HG03342 (cell line): ENCODE results near the gene PMM1.
"Not testable (repeated sequence)": the region's sequence is repeated elsewhere in the genome, so short reads cannot be mapped to it uniquely, and the experiment has no call there.

Experiments used
- ATAC-seq: cut with Tn5 transposase; IDR thresholded peaks from one replicate; pipeline ENCODE4 v1.9.1; 2021; ENCODE audit warnings: mild to moderate bottlenecking, moderate library complexity; ENCODE audit not compliant: unreplicated experiment

PMM1 gene

DNA sequence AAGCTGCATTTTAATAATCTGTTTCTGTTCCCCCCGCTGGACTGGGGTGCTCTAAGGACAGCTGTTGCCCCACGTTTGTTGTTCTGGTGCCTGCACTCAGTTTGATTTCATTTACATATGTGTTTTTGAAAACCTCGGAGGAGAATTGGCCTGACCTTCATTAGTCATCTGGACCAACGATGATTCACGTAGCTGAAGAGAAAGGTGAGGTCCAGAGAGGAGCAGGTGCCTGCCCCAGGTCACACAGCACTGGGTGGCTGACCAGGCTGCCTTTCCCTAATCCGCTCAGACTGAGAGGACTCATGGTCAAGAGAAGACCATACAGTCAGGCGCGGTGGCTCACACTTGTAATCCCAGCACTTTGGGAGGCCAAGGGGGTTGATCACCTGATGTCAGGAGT, 25.1 kb downstream of the PMM1 start:
- ATAC-seq = no peak

DNA sequence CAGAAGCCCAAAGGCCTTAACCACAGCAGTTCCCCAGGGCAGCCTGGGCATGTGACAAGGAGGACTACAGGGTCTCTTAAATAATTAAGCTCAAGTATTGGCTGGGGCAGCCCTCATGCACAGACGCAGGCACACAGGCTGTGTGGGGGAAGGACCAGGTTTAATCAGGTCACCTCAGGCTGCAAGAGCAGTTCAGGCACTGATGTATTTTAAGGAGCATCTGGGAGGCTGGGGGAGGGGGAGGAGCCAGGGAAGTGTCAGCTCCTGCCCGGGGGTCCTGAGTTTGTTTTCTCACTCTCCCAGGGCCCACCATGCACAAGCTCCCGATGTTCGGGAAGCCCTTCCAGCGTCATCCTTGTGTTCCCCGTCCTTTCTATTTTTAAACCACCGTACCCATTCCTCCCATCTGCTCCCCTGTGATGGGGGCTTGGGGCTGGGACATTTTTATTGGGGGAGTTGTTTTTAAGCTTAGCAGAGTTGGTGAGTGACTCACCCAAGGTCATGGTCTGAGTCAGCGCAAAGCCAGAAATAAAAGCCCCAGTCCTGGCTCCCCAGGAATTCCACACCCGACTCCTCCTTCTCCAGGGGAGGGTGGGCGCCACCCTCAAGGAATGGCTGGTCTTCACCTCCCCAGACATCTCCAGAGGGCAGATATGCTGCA, 26.5 kb downstream of the PMM1 start:
- no peak for ATAC-seq

DNA sequence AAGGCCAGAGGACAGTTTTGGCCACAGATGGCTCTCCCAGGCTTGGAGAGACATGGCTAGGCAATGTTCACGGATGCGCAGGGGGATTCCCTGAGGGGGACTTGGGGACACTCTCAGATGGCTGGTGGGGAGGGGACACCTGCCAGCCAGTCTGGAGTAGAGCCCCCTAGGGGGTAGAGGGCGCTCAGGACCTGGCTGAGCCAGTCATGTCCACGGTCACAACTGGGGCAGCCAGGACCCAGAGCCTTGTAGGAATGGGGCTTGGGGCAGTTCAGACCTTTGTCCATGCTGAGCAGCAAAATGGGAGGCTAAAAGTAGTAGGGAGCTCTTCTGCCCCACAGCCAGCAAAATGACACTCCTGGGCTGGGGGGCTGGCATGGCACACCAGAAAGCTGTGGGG, 27.2 kb downstream of the PMM1 start:
- no peak for ATAC-seq

DNA sequence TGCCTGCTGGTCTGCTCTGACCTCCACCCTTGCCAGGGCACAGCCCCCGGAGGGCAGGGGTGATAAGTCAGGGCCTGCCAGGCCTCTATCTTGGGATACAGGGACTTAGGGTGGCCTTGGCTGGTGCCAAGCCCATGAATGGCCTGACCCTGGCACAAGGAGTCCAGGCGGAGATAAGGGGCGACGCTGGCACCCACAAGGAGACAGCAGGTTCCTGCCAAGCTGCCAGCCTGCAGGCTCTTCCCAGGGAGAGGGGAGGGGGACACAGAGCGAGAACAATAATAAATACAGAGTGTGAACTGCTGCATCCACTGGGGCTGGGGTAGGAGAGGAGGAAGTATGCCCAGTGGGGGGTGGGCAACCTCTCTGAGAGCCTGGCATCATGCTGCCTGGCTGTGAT, 27.9 kb downstream of the PMM1 start:
- ATAC-seq = no peak

DNA sequence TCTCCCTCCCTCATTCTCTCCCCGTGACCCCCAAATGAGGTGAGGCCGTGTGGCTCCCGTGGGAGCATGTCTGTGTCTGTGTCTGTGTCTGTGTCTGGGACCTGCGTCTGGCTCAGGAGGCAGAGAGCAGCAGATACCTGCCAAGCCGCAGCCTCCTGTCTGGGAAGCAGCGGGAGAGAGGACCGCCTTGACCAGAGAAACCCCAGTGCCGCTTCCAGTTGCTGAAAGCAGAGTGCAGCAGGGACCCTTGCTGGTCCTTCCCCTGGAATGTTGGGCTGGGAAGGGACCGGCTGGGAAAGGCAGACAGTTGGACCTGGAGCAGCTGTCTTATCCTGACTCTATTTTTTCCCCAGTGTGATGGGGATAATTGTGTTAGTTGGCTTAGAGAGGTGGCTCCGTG, 28.3 kb downstream of the PMM1 start:
- ATAC-seq = no peak

DNA sequence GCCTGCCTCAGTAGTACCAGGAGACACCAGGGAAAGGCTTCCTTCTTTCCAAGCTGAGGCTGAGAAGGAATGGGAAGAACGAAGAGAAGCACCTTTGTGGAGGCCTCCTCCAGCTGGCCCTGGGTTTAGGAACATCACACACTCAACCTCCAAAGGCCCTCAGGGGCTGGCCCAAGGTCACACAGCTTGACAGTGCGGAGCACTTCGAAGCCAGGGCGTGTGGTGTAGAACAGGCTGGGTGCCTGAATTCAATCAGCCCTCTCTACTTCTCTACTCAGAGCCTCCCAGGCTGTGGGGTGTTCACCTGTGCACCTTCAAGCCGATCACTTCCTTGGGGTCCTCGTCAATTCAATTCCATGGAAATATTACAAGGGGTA, 29.6 kb downstream of the PMM1 start:
- ATAC-seq = no peak

DNA sequence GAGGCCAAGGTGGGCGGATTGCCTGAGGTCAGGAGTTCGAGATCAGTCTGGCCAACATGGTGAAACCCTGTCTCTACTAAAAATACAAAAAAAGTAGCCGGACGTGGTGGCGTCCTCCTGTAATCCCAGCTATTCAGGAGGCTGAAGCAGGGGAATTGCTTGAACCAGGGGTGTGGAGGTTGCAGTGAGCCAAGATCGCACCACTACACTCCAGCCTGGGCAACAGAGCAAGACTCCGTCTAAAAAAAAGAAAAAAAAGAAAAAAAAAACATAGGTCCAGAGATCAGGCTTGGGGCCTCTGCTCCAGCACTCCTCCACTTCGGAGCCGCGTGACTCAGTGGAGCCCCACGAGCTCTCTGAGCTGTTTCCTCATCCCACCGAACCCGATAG, 31.4 kb downstream of the PMM1 start:
- ATAC-seq = not testable (repeated sequence)

DNA sequence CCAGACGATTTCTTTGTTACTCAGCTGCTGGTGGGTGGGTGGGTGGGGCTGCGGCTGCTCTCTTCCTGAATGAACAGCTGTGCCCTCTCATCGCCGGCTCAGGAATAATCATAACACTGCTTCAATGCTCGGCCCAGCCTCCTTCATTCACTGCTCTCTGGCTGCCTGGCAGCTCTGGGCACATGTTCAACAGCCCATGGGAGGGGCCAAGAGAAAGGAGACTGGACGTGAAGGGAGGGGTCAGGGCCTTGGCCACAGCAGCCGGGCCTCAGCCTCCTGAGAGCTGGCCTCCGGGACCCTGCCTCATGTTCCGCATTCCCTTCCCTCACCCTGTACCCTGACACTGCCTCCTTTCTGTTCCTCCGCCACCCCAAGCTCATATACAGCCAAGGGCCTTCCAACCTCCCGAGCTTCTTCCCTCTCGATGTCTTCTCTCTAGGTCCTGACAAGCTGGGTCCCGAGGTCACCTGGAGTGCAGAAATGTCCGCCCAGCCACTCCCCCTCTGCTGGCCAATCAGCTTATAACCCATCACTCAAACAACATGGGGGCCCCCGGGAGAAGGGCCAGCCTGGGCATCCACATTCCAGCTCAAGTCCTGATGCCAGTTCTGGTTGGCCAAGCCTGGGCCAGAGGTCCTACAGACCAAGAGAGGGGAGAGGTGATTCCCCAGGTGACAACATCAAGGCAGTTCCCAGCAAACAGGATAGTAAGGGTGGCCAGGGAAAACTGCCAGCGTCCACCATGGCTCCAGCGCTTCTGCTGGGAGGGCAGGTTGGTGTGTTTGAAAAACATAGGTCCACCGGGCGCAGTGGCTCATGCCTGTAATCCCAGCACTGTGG, 32.0 kb downstream of the PMM1 start:
- ATAC-seq = no peak

DNA sequence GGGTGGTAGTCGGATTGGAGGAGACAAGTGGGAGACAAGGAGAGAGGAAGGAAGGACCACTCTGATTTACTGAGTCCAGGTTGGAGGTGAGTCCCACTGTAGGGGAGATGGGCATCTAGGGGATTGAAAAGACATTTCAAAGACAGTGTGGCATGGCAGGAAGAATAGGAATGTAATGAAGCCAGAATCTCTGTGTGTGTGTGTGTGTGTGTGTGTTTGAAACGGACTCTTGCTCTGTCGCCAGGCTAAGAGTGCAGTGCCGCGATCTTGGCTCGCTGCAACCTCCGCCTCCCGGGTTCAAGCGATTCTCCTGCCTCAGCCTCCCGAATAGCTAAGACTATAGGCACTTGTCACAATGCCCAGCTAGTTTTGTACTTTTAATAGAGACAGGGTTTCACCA, 33.1 kb downstream of the PMM1 start:
- ATAC-seq = no peak

DNA sequence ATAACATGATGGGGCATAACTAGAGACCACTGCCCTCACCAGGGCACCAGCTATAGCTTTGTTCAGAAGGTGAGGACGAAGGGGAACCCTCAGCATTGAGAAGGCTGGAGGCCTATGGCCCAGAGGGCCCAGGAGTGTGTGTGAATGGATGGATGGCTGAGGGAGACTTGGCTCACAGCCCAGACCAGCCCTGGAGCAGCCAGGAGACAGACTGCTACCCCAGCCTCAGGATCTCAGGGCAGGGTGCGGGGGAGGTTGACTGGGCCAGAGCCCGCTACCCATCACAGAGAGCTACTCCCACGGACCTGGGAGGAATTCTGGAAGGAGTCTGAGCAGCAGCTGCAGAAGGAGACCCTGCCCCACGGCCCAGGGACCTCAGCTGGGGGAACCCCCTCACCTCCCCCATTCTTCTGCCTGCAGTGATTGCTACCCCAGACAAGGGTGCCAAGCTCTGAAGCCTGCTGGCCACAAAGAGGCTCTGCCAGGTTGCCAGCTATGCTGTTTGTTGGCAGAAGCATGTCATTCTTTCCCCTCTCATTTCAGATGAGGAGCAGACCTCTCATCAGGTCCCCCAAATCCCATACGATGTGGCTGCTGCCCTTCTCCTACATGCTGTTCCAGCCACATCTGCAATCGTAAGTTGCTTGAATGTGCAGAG, 34.2 kb downstream of the PMM1 start:
- ATAC-seq = no peak

DNA sequence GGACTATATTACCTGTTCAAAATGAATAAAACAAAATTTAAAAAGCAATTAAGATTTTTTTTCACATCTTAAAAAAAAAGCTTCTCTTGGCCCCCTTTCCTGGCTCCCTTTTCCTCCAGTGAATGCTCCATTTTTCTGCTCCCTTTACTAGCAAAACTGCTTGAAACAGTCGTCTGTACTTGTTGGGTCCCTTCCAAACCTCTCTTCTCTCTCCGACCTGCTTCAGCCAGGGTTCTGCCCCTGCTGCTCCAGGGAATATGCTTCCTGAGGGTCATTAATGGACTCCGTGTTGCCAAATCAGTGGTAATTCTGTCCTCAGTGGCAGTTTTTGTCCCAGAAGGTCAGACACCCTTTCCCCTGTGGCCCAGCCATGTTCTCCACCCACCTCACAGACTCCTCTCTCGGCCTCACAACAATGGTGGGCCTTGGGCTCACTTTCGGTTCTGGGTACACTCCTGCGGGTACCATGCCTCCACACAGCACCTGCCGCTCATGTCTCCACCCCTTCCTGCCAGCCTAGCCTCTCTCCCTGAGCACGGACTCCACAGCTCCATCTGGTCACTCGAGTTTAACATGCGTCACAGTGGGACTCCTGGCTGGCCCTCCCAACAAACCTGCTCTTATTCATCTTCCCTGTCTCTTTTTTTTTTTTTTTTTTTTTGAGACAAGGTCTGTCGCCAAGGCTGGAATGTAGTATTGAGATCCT, 37.6 kb downstream of the PMM1 start:
- ATAC-seq = no peak

DNA sequence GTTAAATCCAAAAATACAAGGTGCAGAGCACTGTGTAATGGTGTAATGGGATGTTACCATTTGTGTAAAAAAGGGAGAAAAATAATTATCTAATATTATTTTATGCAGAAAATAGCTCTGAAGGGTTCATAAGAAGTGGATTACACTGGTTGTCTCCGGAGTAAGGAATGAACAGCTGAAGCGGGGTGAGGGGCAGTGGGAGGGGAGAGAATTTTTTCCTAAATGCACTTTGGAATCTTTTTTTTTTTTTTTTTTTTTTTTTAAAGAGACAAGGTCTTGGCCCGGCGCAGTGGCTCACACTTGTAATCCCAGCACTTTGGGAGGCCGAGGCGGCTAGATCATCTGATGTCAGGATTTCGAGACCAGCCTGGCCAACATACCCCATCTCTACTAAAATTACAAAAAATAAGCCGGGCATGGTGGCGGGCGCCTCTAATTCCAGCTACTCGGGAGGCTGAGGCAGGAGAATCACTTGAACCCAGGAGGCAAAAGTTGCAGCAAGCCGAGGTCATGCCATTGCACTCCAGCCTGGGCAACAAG, 38.6 kb downstream of the PMM1 start:
- ATAC-seq = no peak

DNA sequence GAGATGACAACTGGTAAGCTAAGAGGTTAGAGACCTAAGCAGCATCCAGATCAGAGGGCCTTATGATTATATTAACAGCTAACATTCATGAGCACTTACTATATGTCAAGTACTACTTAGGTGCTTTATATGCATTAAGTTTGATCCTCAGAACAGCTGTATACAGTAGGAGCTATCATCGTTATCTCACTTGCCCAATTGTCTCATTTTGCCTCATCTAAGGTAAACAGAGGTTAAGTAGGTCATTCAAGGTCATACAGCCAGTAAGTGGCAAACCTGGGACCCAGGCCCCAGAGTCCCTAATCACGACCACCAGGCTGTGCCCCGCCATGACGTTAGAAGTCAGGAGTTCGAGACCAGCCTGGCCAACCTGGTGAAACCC, 40.8 kb downstream of the PMM1 start:
- ATAC-seq = no peak

DNA sequence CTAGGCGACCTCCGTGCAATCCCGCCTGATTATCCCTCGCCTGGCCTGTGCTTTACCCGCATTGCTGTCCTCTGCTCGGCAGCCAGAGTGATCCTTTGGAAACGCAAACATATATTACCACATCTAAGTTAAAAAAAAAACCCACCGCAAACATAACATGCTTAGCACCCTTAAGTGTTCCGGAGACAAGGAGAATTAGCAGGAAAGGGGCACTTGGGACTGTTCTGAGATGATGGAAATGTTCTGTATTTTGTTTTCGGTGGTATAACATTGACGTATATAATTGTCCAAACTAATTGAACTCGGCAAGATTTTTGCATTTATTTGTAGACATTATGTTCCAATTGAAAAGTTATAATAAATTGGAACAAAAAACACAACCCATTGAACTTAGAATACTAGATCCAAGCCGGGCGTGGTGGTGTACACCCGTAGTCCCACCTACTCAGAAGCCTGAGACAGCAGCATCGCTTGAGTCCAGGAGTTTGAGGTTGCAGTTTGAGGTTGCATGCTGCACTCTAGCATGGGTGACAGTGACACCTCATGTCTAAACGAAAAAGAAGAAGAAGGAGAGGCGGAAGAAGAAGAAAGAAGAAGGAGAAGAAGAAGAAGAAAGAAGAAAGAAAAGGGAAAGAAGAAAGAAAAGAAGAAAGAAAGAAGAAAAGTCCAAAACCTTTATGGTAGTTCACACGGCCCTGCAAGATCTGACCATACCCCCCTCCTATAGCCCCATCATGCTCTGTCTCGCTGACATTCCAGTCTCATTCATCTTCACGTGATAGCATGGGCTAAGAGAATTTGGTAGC, 44.8 kb downstream of the PMM1 start:
- ATAC-seq = no peak

DNA sequence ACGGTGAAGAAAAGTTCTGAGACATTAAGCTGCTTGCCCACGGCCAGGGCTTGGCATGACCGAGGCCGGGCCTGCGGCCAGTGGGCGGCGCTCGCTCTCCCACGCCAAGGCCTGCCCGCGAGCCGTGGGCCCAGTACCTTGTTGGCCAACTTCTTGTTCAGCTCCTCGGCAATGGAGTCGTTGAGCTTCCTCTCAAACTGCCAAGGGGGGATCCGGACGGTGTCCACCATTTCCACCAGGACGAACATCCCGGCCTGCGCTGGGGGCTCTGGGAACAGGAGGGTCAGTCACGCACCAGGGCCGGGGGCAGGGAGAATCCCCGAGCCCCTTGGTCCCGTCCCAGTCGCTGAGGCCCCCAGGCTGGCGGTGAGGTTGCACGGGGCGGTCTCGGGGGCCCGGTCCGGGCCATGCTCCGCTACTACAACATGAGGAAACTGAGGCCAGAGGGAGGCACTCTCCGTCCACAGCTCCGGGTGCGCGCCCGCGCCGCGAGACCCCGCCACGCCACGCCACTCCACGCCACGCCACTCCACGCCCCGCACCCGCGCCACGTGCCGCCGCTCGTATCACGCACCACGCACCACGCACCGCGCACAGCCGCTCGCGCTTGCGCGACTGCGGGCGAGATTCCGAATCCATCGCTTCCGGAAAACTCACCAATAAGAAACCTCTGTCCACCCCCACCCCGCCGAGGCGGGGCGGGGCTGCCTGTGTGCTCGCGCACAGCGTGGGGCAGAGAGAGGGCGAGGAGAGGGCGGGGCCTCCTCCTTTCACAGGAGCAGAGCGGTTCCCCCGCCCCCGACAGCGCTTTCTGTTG, 45.6 kb downstream of the PMM1 start, which contains the start of gene POLR3H:
POLR3H (minus strand) TSS at position 617 of the 817 bp plus-strand sequence; CDS start at position 248, 369 bp downstream.
- peak; percentile 89 for ATAC-seq

DNA sequence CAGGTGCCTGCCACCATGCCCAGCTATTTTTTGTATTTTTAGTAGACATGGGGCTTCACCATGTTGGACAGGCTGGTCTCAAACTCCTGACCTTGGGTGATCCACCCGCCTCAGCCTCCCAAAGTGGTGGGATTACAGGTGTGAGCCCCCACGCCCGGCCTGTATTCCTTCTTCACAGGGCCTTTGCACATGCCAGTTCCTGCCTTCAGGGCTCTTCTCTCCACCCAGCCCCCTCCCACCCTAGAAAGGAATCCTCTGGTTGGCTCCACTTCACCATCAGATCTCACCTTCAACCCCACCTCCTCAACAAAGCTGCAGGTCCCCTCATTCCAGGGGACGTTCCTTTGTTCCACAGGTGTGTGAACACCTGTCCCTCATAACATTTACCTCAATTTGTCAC, 47.4 kb downstream of the PMM1 start:
- ATAC-seq = no peak

DNA sequence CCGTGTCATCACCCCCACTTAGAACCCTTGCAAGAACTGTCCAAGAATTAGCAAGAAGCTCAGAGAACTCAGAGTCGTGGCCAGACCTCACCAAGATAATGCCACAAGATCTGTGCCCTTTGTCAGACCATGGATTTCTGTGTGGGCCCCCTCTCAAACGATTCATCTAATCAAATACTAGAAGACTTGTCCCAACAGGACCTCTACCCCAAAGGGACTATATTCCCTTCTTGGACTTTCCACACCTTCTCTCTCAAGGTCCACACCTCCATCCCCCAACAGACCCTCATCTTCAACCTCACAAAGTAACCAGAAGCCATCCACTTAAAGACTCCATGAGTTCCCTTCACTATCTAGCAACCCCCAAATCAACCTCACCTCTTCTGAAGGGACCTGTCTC, 48.2 kb downstream of the PMM1 start:
- no peak for ATAC-seq

DNA sequence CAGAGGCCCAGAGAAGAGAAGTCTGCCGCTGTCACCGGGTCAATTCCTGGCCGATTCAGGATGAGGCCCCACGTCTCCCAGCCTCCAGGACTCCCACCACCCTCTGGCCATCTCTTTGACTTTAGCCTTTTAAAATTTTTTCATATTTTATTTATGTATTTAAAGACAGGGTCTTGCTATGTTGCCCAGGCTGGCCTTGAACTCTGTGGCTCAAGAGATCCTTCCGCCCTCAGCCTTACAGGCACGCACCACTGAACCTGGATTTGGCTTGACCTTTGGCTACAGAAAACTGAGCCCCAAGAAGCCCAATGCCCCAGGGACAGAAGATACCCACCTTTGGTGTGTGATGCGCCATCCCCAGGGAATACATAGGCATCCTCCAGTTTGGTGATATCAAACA, 49.3 kb downstream of the PMM1 start:
- ATAC-seq = no peak

DNA sequence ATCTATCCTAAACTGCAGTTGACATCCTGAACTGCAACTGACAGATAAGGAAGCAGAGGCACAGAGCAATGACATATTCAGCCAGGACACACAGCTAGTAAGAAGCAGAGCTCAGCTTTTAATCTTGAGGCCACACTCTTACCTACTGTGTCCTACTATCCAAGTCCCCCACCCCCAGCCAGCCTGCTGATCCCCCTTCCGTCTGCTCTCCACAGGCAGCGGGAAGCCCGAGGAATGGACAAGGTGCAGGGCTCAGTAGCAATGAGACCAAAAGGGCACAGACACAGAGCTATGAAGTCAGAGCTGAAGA, 49.7 kb downstream of the PMM1 start:
- no peak for ATAC-seq
